ENCODE measurements around the gene WNT7A.

WNT7A gene

GRCh38 chr3:13793451-13793850, 86.4 kb downstream of the WNT7A start:
- H3K27ac ChIP-seq (ENCODE audit: low read length): no peak overlapping the region
- DNase-seq: no peak
- no peak overlapping the region for H2AFZ ChIP-seq (ENCODE audit: low read depth, low read length)
- no peaks in the 10 kb centered on the region for H3K4me1 ChIP-seq (ENCODE audit: insufficient read depth, low read length)
- no peaks in the 10 kb centered on the region for H3K36me3 ChIP-seq (ENCODE audit: insufficient read depth, low read length)
- no peak overlapping the region for H3K4me3 ChIP-seq (ENCODE audit: low read depth in 1 of 2, low read length in 2 of 2)
- no peaks in the 10 kb centered on the region for H3K9me3 ChIP-seq (ENCODE audit: insufficient read depth, low read length, severe bottlenecking)
- H3K27me3 ChIP-seq (ENCODE audit: insufficient read depth, low read length, poor library complexity): no peaks in the 10 kb centered on the region
- no peaks in the 10 kb centered on the region; the same call in 1 of the 2 replicates for H4K20me1 ChIP-seq (ENCODE audit: insufficient read depth, low read length)
- no peak overlapping the region for H3K4me2 ChIP-seq (ENCODE audit: insufficient read depth, low read length)
- no peaks in the 10 kb centered on the region for H3K79me2 ChIP-seq (ENCODE audit: insufficient read depth, low read length)
- no peak for ATAC-seq (ENCODE audit: insufficient read depth, low read depth)
- no peak overlapping the region for H3K9ac ChIP-seq (ENCODE audit: low read depth, low read length)
- no peak for TF ChIP-seq EZH2 (IDR thresholded peaks at IDR 0.05; ENCODE audit: borderline replicate concordance, low read depth, low read length, severe bottlenecking)
- TF ChIP-seq, protein P1, sequence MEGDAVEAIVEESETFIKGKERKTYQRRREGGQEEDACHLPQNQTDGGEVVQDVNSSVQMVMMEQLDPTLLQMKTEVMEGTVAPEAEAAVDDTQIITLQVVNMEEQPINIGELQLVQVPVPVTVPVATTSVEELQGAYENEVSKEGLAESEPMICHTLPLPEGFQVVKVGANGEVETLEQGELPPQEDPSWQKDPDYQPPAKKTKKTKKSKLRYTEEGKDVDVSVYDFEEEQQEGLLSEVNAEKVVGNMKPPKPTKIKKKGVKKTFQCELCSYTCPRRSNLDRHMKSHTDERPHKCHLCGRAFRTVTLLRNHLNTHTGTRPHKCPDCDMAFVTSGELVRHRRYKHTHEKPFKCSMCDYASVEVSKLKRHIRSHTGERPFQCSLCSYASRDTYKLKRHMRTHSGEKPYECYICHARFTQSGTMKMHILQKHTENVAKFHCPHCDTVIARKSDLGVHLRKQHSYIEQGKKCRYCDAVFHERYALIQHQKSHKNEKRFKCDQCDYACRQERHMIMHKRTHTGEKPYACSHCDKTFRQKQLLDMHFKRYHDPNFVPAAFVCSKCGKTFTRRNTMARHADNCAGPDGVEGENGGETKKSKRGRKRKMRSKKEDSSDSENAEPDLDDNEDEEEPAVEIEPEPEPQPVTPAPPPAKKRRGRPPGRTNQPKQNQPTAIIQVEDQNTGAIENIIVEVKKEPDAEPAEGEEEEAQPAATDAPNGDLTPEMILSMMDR (IDR thresholded peaks at IDR 0.05; ENCODE audit: borderline replicate concordance, extremely low read depth, low read length, poor library complexity, severe bottlenecking): no peak

DNA sequence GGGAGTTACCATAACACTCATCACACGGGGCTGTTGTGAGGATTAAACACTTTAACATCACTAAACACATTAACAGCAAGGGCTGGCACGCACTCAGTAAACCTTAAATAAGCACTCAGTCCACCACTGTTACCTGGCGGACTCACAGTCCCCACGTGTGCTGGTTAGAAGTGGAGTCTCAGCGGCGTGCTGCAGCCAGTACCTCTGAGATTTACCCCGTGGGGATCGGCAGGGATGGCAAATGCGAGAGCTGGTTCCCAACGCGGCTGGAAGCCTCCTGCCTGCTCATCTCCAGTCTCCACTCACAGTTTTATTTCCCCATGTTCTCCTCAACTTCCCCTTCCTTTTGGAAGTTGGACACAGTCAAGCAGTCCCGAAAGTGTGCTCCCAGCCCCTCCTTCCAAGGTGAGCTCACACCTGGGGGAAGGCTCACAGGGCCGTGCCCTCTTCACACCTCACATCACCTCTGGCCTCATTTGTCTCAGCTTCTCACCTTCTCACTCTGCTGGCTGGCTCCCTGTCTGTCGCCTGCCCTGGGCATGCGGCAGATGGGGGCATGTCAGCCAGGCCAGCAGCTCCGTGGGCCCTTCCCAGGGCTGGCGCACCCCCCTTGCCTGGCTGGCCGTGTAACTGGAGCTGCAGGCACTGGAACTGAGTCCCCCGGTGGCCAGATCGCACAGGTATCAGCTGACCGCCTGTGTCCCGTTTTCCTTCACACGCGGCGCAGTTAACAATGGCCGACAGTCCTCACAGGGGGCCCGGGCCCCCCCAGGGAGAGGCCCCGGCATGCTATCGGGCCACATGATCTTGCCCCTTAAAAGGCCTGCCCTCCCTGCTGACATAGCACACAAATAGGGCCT, 87.1 kb downstream of the WNT7A start:
- Histone ChIP-seq H3K79me2 (ENCODE audit: insufficient read depth, low read length) (no peaks in the 10 kb centered on the region), H3K4me2 (ENCODE audit: insufficient read depth, low read length) (no peak overlapping the region), H3K9me3 (ENCODE audit: insufficient read depth, low read length, severe bottlenecking) (no peaks in the 10 kb centered on the region), H3K36me3 (ENCODE audit: insufficient read depth, low read length) (no peaks in the 10 kb centered on the region), H3K27ac (ENCODE audit: low read length) (no peak overlapping the region), H4K20me1 (ENCODE audit: insufficient read depth, low read length) (no peaks in the 10 kb centered on the region; the same call in 1 of the 2 replicates), H3K27me3 (ENCODE audit: insufficient read depth, low read length, poor library complexity) (no peaks in the 10 kb centered on the region), H3K4me3 (ENCODE audit: low read depth in 1 of 2, low read length in 2 of 2) (no peak overlapping the region), H2AFZ (ENCODE audit: low read depth, low read length) (no peak overlapping the region), H3K9ac (ENCODE audit: low read depth, low read length) (no peak overlapping the region), H3K4me1 (ENCODE audit: insufficient read depth, low read length) (no peaks in the 10 kb centered on the region)
- ATAC-seq (ENCODE audit: insufficient read depth, low read depth) (no peak), DNase-seq (no peak)
- TF ChIP-seq, protein P1 (IDR thresholded peaks at IDR 0.05; ENCODE audit: borderline replicate concordance, extremely low read depth, low read length, poor library complexity, severe bottlenecking): no peak

- TF ChIP-seq, protein P1 (IDR thresholded peaks at IDR 0.05; ENCODE audit: borderline replicate concordance, extremely low read depth, low read length, poor library complexity, severe bottlenecking): no peak
- no peak for TF ChIP-seq EZH2 (IDR thresholded peaks at IDR 0.05; ENCODE audit: borderline replicate concordance, low read depth, low read length, severe bottlenecking)
- Histone ChIP-seq H3K4me1 (ENCODE audit: insufficient read depth, low read length) (no peaks in the 10 kb centered on the region), H4K20me1 (ENCODE audit: insufficient read depth, low read length) (no peaks in the 10 kb centered on the region; the same call in 1 of the 2 replicates), H3K4me2 (ENCODE audit: insufficient read depth, low read length) (no peak overlapping the region), H2AFZ (ENCODE audit: low read depth, low read length) (no peak overlapping the region), H3K4me3 (ENCODE audit: low read depth in 1 of 2, low read length in 2 of 2) (no peak overlapping the region), H3K79me2 (ENCODE audit: insufficient read depth, low read length) (no peaks in the 10 kb centered on the region), H3K9me3 (ENCODE audit: insufficient read depth, low read length, severe bottlenecking) (no peaks in the 10 kb centered on the region), H3K9ac (ENCODE audit: low read depth, low read length) (no peak overlapping the region), H3K27me3 (ENCODE audit: insufficient read depth, low read length, poor library complexity) (no peaks in the 10 kb centered on the region), H3K36me3 (ENCODE audit: insufficient read depth, low read length) (no peaks in the 10 kb centered on the region), H3K27ac (ENCODE audit: low read length) (no peak overlapping the region)
- no peak for DNase-seq
- no peak for ATAC-seq (ENCODE audit: insufficient read depth, low read depth)
These were observed 87.8 kb downstream of the WNT7A start for GRCh38 chr3:13792051-13792490.

Data from DND-41 (cell line).